Measurements from ENCODE around the gene DDAH2. TPM values are rescaled to one million over a fixed set of nuclear protein-coding genes. Genes with fewer than 3 reads are reported as not detected.

DDAH2 gene
- total RNA-seq = 10 to 100 TPM; 55.6 to 56.2 TPM
- long read RNA-seq, transcript DDAH2-212 (6 exons, 1,688 nt) = minor isoform, 12 of 68 reads
- long read RNA-seq, transcript DDAH2-213 (7 exons, 1,688 nt) = major isoform, 40 of 68 reads
- long read RNA-seq, partial matches to known transcripts = 0 of 68 reads
- long read RNA-seq, other reads (novel, unspliced or antisense) = 9 of 68 reads

GRCh38 chr6:31728767-31729514 lies at the start of gene DDAH2:
Gene DDAH2 (minus strand): TSS chr6:31729299. CDS start chr6:31729161, 138 bp downstream.
- peak; percentile 41 for DNase-seq
- ATAC-seq = peak; percentile 32 to 44
- intact Hi-C loops (cut with DNase I) = no loop called here

GRCh38 chr6:31778193-31778592 lies 49.1 kb upstream of the DDAH2 start:
- ATAC-seq = no peak

GRCh38 chr6:31777667-31778050 lies 48.6 kb upstream of the DDAH2 start:
- intact Hi-C loops (cut with DNase I) = loop anchor here in 1 of 2 donors (5.0 kb wide), 1 partner anchor 55 kb away; no protein-coding TSS in a partner anchor
- DNase-seq (no peak), ATAC-seq (no peak)

More at GRCh38 chr6:31778193-31778592, 49.1 kb upstream of the DDAH2 start:
- intact Hi-C loops (cut with DNase I) = loop anchor here in 1 of 2 donors (5.0 kb wide), 1 partner anchor 54 kb away; no protein-coding TSS in a partner anchor
- no peak for DNase-seq

- intact Hi-C loops (cut with DNase I) = loop anchor here in 1 of 2 donors (5.0 kb wide), 1 partner anchor 55 kb away; no protein-coding TSS in a partner anchor
- peak; percentile 77 to 91 for ATAC-seq
Observed at GRCh38 chr6:31776989-31777666, 48.0 kb upstream of the DDAH2 start, which contains the start of gene VWA7. Gene VWA7 (minus strand): TSS chr6:31777328. CDS start chr6:31776779, 549 bp downstream.

GRCh38 chr6:31776485-31776988 lies 47.4 kb upstream of the DDAH2 start:
- intact Hi-C loops (cut with DNase I) = loop anchor here in 1 of 2 donors (5.0 kb wide), 1 partner anchor 56 kb away; no protein-coding TSS in a partner anchor
- DNase-seq = no peak
- ATAC-seq = peak; percentile 3 to 14

More at GRCh38 chr6:31776989-31777666, 48.0 kb upstream of the DDAH2 start, which contains the start of gene VWA7:
- DNase-seq = peak; percentile 83

GRCh38 chr6:31775633-31776484 lies 46.8 kb upstream of the DDAH2 start:
- intact Hi-C loops (cut with DNase I) = loop anchor here in 1 of 2 donors (5.0 kb wide), 1 partner anchor 56 kb away; no protein-coding TSS in a partner anchor
- ATAC-seq (no peak), DNase-seq (no peak)

- ATAC-seq (peak in 1 of 2 donors; percentile 19), DNase-seq (no peak)
- intact Hi-C loops (cut with DNase I) = loop anchor here in 1 of 2 donors (5.0 kb wide), 1 partner anchor 57 kb away; no protein-coding TSS in a partner anchor
Observed at GRCh38 chr6:31775184-31775583, 46.1 kb upstream of the DDAH2 start.

- intact Hi-C loops (cut with DNase I) = no loop called here
- DNase-seq (no peak), ATAC-seq (no peak)
Observed at GRCh38 chr6:31771992-31772358, 42.9 kb upstream of the DDAH2 start.

- ATAC-seq = no peak
- intact Hi-C loops (cut with DNase I) = no loop called here
- no peak for DNase-seq
Observed at GRCh38 chr6:31770860-31771259, 41.8 kb upstream of the DDAH2 start.

GRCh38 chr6:31769684-31770371 lies 40.7 kb upstream of the DDAH2 start:
- intact Hi-C loops (cut with DNase I) = no loop called here
- peak; percentile 57 for DNase-seq
- ATAC-seq = peak; percentile 62 to 64

GRCh38 chr6:31768363-31769257 lies 39.5 kb upstream of the DDAH2 start:
- DNase-seq = no peak
- ATAC-seq = peak in 1 of 2 donors; percentile 28
- intact Hi-C loops (cut with DNase I) = no loop called here

GRCh38 chr6:31767096-31767645 lies 38.1 kb upstream of the DDAH2 start:
- ATAC-seq (no peak), DNase-seq (no peak)
- intact Hi-C loops (cut with DNase I) = no loop called here

- ATAC-seq (peak; percentile 42 to 66), DNase-seq (no peak)
- intact Hi-C loops (cut with DNase I) = no loop called here
Observed at GRCh38 chr6:31765910-31766794, 37.1 kb upstream of the DDAH2 start.

GRCh38 chr6:31765559-31765909 lies 36.4 kb upstream of the DDAH2 start:
- ATAC-seq (no peak), DNase-seq (no peak)
- intact Hi-C loops (cut with DNase I) = no loop called here

GRCh38 chr6:31764198-31764597 lies 35.1 kb upstream of the DDAH2 start:
- DNase-seq (no peak), ATAC-seq (no peak)
- intact Hi-C loops (cut with DNase I) = no loop called here

GRCh38 chr6:31763619-31763940 lies 34.5 kb upstream of the DDAH2 start:
- intact Hi-C loops (cut with DNase I) = no loop called here
- ATAC-seq = peak in 1 of 2 donors; percentile 22

More at GRCh38 chr6:31763619-31763940, 34.5 kb upstream of the DDAH2 start:
- no peak for DNase-seq
